HG03565 (cell line): ENCODE measurements around the gene RNASE3.
"Not testable (repeated sequence)": the region's sequence is repeated elsewhere in the genome, so short reads cannot be mapped to it uniquely, and the experiment has no call there.

Experiments
- ATAC-seq: cut with Tn5 transposase; IDR thresholded peaks from one replicate; pipeline ENCODE4 v1.9.1; 2021; ENCODE audit warnings: mild to moderate bottlenecking, moderate library complexity; ENCODE audit not compliant: unreplicated experiment

RNASE3 gene

GRCh38 chr14:20891126-20891825 lies at the start of gene RNASE3:
Gene RNASE3 (plus strand): TSS chr14:20891385. CDS start chr14:20891687, 302 bp downstream.
- ATAC-seq: not testable (repeated sequence)

GRCh38 chr14:20846560-20846959 lies 44.6 kb upstream of the RNASE3 start:
- ATAC-seq: no peak

- no peak for ATAC-seq
Observed at GRCh38 chr14:20848316-20848954, 42.8 kb upstream of the RNASE3 start.

GRCh38 chr14:20848955-20849570 lies 42.1 kb upstream of the RNASE3 start:
- no peak for ATAC-seq

- ATAC-seq: no peak
Observed at GRCh38 chr14:20853042-20853441, 38.1 kb upstream of the RNASE3 start.

- ATAC-seq: peak; percentile 80
Observed at GRCh38 chr14:20855652-20856291, 35.4 kb upstream of the RNASE3 start.

- no peak for ATAC-seq
Observed at GRCh38 chr14:20857207-20857606, 34.0 kb upstream of the RNASE3 start.

- no peak for ATAC-seq
Observed at GRCh38 chr14:20857630-20858261, 33.4 kb upstream of the RNASE3 start.

GRCh38 chr14:20866194-20866593 lies 25.0 kb upstream of the RNASE3 start:
- ATAC-seq: no peak

GRCh38 chr14:20866963-20867362 lies 24.2 kb upstream of the RNASE3 start:
- ATAC-seq: no peak

GRCh38 chr14:20873370-20874177 lies 17.6 kb upstream of the RNASE3 start:
- peak; percentile 65 for ATAC-seq

- ATAC-seq: no peak
Observed at GRCh38 chr14:20877016-20877415, 14.2 kb upstream of the RNASE3 start.

- ATAC-seq: no peak
Observed at GRCh38 chr14:20878695-20879094, 12.5 kb upstream of the RNASE3 start.

GRCh38 chr14:20881229-20881628 lies 10.0 kb upstream of the RNASE3 start:
- ATAC-seq: not testable (repeated sequence)

- not testable (repeated sequence) for ATAC-seq
Observed at GRCh38 chr14:20882787-20883186, 8.4 kb upstream of the RNASE3 start.

- not testable (repeated sequence) for ATAC-seq
Observed at GRCh38 chr14:20888411-20888810, 2.8 kb upstream of the RNASE3 start.

- ATAC-seq: not testable (repeated sequence)
Observed at GRCh38 chr14:20895322-20895721, 4.1 kb downstream of the RNASE3 start.

GRCh38 chr14:20904393-20905029 lies 13.3 kb downstream of the RNASE3 start:
- ATAC-seq: no peak

GRCh38 chr14:20905676-20906075 lies 14.5 kb downstream of the RNASE3 start:
- ATAC-seq: no peak

GRCh38 chr14:20907214-20907613 lies 16.0 kb downstream of the RNASE3 start:
- ATAC-seq: no peak
